NCI-H146 (cell line): ENCODE measurements around the gene PRDM16.

Source experiments
- DNase-seq: peaks from one replicate; lab custom pipeline; 2025; lab: John Stamatoyannopoulos, UW

Gene PRDM16

GRCh38 chr1:3208819-3209200, 139.8 kb downstream of the PRDM16 start:
- DNase-seq, result no peak

- no peak for DNase-seq
Measured at GRCh38 chr1:3209201-3209600, 140.2 kb downstream of the PRDM16 start.

GRCh38 chr1:3211582-3212375, 142.8 kb downstream of the PRDM16 start:
- no peak for DNase-seq

DNA sequence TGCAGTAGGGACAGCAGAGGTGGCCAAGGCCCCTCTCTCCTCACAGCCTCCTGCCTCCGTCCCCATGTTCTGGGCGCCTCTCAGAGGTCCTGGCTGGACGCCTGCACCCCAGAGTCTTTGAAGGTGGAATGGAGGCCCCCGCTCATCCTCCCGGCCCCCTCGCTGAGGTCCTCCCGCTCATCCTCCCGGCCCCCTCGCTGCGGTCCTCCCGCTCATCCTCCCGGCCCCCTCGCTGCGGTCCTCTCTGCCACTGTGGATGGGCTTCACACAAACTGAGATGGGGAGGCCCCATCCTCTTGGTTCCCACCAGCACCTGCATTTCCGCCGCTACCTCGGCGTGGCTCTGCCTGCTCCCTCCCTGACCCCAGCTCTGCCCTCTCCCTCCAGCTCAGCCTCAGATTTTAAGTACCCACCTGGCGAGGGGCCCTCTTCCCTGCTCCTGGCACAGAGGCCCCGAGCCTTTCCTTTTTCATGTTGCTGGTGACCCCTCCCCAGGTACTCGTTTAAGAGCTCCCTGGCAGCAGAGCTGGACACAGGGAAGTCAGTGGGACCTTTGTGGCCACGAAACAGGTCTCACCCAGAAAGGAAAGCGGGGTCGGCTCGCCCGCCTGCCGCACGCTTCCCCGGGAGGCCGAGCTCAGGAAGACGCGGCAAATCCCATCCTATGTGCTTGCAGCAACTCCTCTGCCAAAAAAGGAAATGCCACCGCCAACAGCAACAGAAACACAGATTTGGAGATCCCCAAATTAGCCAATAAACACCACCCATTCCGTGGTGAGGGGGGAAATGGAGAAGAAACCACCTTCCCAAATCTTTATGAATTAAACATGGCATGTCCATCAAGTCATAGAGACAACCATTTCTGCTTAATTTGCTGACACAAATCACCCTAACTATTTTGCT, 143.7 kb downstream of the PRDM16 start:
- DNase-seq, result no peak

GRCh38 chr1:3213730-3214129, 144.7 kb downstream of the PRDM16 start:
- DNase-seq, result no peak

DNA sequence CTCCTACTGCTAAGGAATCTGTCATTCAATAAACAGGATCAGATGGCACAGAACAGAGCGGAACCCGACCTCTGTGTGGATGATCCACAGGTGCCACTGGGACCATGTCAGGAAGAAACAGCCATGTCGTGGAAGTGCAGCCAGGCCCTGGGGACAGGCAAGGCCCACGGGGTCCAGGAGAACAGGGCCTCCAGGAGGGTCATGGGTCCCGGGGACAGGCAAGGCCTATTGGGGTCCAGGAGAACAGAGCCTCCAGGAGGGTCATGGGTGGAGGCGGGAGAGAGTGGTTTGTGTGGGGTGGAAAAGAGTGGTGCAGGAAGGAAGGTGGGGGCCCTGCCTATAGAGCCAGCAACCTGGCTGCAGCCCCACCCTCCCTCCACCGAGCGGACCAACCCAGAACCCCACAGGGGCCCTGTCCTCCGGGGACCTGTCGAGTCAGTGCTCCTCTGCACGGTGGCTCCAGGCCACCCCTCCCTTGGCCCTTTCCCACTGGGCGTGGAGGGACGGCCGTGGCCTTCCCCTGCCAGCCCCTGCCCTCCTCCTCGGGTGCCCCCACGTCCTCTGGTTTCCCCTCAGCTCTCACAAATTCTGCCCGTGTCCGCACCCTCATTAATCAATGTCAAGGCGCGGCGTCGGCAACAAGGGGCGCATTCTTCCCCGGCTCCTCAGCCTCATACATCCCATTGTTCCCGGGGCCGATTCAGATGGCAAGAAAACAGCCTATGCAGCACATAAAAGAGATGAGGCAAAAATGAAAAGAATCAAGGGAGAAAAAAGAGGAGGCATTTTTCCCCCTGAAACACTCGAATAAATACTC, 146.4 kb downstream of the PRDM16 start:
- no peak for DNase-seq

DNA sequence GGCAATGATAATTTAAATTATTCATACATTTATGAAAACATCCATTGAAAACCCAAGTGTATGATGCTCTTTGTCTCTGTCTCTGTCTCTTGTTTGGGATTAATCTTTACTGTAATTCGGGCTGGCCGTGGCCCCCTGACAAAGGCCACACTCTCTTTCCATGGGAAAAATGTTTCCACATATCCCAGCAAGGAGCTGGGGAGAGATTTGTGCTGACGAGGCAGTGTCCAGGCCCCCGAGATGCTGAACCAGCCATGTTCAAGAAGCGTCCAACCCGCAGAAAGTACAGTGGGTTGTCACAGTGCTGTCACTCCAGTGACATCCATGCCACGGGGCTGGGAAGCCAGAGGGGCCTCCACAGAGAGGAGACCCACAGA, 147.0 kb downstream of the PRDM16 start:
- no peak for DNase-seq

GRCh38 chr1:3217181-3217641, 148.2 kb downstream of the PRDM16 start:
- DNase-seq, result no peak

GRCh38 chr1:3217979-3218679, 149.1 kb downstream of the PRDM16 start:
- DNase-seq, result no peak

- no peak for DNase-seq
Measured at GRCh38 chr1:3219005-3219790, 150.2 kb downstream of the PRDM16 start.

DNA sequence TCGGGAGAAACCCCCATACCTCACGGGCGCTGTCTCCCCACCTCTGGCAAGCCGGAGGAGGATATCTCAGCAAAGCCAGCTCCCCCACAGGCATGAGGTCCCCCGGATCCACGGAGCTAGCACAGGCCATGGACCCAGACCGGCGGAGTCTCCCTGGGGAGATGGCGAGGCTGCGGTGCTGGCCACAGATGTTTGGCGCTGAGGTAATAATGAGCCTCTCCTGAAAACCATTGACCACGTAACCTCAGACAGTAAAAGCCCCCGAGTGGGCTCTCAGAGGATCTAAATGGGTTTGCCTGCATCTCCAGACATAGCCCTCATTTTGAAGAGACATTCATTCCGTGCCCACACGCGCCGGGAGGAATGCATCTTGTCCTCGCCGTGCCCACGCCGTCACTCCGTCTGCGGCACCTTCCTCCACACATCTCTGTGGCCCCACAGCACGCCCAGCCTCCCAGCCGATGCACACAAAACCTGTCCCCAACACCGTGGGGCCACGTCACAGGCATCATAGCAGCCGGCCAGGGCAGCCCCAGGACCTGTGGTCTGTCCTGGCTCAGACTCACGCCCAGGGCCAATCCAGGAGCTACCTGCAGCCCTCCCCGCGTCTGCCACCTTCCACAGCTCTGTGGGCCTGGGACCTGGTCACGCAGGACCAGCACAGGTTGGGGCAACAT, 150.9 kb downstream of the PRDM16 start:
- DNase-seq, result no peak

- no peak for DNase-seq
Measured at GRCh38 chr1:3221112-3222041, 152.4 kb downstream of the PRDM16 start.

DNA sequence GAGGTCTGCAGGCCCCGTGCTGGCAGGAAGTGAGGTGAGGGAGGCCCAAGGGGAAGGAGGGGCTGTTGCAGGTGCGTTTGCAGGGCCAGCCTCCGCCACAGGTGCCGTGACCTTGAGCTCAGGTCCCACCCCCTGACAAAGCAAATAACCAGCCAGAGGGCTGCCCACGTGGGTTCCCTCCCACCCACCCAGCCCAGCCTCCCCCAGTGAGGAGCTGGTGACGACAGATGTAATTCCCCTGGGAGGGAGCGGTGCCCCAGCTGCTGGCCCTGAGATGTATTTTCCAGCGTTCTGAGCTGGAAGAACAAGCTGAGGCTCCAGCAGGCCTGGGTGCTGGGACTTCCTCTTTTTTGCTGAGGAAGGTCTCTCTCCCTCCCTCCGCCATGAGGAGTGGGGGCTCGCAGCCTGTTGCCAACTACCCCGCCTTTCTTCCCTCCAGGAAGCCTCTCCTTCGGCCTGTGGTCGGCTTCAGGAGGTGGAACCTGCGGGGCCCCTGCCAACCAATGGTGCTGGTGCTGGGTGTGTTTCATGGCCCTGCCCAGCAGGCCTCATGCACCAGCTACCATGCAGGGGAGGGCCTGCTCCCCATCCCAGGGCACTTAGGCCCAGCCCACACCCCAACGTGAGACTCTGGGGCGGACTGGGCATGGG, 153.2 kb downstream of the PRDM16 start:
- DNase-seq, result no peak

DNA sequence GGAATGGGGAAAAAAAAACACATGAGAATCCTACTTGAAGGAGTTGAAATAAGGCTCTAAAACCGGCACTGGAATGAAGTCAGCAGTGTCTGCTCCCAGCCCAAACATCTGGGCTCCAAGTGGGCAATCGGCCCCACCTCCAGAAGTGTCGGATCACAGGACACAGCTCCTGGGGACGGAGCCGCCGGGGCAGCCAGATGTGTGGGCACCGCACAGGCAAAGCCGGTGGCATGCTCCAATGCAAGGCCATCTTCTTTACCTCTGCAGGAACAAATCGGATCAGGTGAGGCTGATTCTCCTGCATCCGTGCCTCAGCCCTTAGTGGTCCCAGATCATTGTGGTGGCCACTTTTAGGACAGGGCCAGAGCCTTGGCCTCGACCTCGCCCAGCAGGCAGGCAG, 156.7 kb downstream of the PRDM16 start:
- no peak for DNase-seq

- DNase-seq, result no peak
Measured at GRCh38 chr1:3226191-3226590, 157.2 kb downstream of the PRDM16 start.

DNA sequence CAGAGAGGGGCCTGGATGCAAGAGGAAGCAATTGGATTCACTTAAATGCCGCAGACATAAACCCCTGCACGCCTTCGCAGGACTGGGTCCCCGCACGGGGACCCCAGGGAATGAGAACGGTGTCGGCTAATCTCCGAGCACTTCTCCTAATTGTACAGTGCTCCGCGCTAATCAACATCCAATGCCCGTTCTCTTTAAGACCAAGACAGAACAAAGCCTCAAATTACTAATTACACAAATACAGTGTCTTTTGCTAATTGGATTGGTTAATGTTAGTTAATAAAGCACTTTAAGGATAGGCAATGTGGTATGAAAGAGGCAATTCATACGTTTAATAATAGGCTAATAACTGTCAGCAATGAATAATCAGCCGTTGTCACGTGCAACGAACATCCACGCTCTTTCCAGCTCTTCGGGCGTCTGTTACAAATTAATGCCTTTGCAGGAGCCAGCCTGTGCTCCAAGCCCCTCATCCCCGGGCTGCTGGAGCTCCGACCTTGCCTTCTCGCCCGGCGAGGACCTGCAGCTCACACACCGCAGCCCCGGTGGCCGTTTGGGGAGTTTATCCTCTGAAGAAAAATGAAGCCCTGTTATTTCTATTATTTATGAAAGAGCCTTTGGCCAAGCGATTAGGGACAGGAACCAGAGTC, 157.8 kb downstream of the PRDM16 start:
- DNase-seq, result no peak

GRCh38 chr1:3227351-3227704, 158.3 kb downstream of the PRDM16 start:
- DNase-seq, result no peak

DNA sequence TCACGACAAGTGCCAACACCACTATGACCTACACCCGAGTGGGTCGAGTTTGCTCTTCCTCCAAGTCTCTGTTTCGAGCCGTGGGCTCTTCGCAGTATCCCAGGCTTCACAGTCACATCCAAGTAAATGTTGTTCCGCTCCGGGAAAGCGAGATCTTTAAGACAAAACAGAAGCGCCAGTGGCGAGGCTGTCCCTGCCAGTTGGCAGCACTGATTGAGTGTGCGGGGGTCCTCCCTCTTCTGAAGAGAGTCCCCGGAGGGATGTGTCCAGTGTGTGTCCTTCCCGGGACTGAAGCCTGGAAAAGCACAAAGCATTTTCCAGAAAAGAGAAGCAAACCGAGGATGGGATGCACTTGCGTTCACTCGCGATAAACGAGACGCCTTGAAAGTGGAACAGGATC, 158.9 kb downstream of the PRDM16 start:
- DNase-seq, result no peak
